Mesenchymal stem cell (in vitro differentiated cells and primary cell): ENCODE data around the gene TOE1.

ENCODE experiments used
- DNase-seq: peaks from one replicate; pipeline ENCODE4 v3.0.0-alpha.2; 2013
- H2AFZ ChIP-seq: one replicate; pipeline ENCODE4 v1.6.1; 2013; ENCODE audit warnings: low read depth, mild to moderate bottlenecking, control low read depth, inconsistent platforms, low read length, moderate library complexity
- H2AK5ac ChIP-seq: 2 replicates; pipeline ENCODE4 v1.6.1; 2013; ENCODE audit warnings: low read length, moderate library complexity, mild to moderate bottlenecking, inconsistent platforms; ENCODE audit not compliant: severe bottlenecking
- H2BK120ac ChIP-seq: one replicate; pipeline ENCODE4 v1.6.1; 2013; ENCODE audit warnings: low read depth, mild to moderate bottlenecking, inconsistent platforms, low read length, moderate library complexity
- H2BK12ac ChIP-seq, 2 experiments: one replicate each; pipeline ENCODE4 v1.6.1; 2013; ENCODE audit warnings: inconsistent platforms in 2 of 2, low read length in 2 of 2, mild to moderate bottlenecking in 2 of 2, moderate library complexity in 2 of 2, control low read depth in 1 of 2
- H2BK15ac ChIP-seq: one replicate; pipeline ENCODE4 v1.6.1; 2013; ENCODE audit warnings: mild to moderate bottlenecking, low read depth, inconsistent platforms; ENCODE audit not compliant: poor library complexity, severe bottlenecking
- H2BK5ac ChIP-seq: 2 replicates; pipeline ENCODE4 v1.6.1; 2013; ENCODE audit warnings: low read depth, mild to moderate bottlenecking, low read length, control low read depth, inconsistent platforms; ENCODE audit not compliant: poor library complexity, severe bottlenecking
- H3K14ac ChIP-seq, 2 experiments: one replicate each; pipeline ENCODE4 v1.6.1; 2013; ENCODE audit warnings: inconsistent platforms in 2 of 2, low read length in 2 of 2, control low read depth in 1 of 2, mild to moderate bottlenecking in 1 of 2, moderate library complexity in 1 of 2
- H3K18ac ChIP-seq, 2 experiments: one replicate each; pipeline ENCODE4 v1.6.1; 2013; ENCODE audit warnings: inconsistent platforms in 2 of 2, low read length in 2 of 2, control low read depth in 1 of 2, low read depth in 1 of 2, mild to moderate bottlenecking in 1 of 2
- H3K23ac ChIP-seq, 2 experiments: one replicate each; pipeline ENCODE4 v1.6.1; 2013; ENCODE audit warnings: inconsistent platforms in 2 of 2, low read length in 2 of 2, mild to moderate bottlenecking in 2 of 2, moderate library complexity in 2 of 2, control low read depth in 1 of 2
- H3K27ac ChIP-seq: 2 replicates; pipeline ENCODE4 v1.5.1; 2013; ENCODE audit warnings: mild to moderate bottlenecking, moderate library complexity, low read length, control low read depth, inconsistent platforms; ENCODE audit not compliant: poor library complexity, severe bottlenecking
- H3K27me3 ChIP-seq, 2 experiments: 2 replicates each; pipeline versions ENCODE4 v1.6.1 to v1.7.0; 2013; ENCODE audit warnings: low read length in 2 of 2, mild to moderate bottlenecking in 2 of 2, moderate library complexity in 2 of 2, control low read depth in 1 of 2, inconsistent platforms in 1 of 2; ENCODE audit not compliant: control insufficient read depth in 1 of 2, insufficient read depth in 1 of 2
- H3K36me3 ChIP-seq, 2 experiments: 2 replicates each; pipeline versions ENCODE4 v1.6.1 to v1.7.0; 2013; ENCODE audit warnings: low read length in 2 of 2, control low read depth in 1 of 2, inconsistent platforms in 1 of 2, low read depth in 1 of 2, mild to moderate bottlenecking in 1 of 2; ENCODE audit not compliant: insufficient read depth in 2 of 2, control insufficient read depth in 1 of 2
- H3K4ac ChIP-seq, 2 experiments: one replicate each; pipeline ENCODE4 v1.6.1; 2013; ENCODE audit warnings: inconsistent platforms in 2 of 2, low read length in 2 of 2, mild to moderate bottlenecking in 2 of 2, moderate library complexity in 2 of 2, control low read depth in 1 of 2, low read depth in 1 of 2
- H3K4me1 ChIP-seq: 2 replicates; pipeline ENCODE4 v1.6.1; 2013; ENCODE audit warnings: low read depth, low read length, control low read depth; ENCODE audit not compliant: control insufficient read depth, insufficient read depth
- H3K4me2 ChIP-seq: 2 replicates; pipeline ENCODE4 v1.6.1; 2013; ENCODE audit warnings: low read length, mild to moderate bottlenecking, inconsistent platforms; ENCODE audit not compliant: poor library complexity, severe bottlenecking
- H3K4me3 ChIP-seq, 2 experiments: 2 replicates each; pipeline versions ENCODE4 v1.5.1 to v1.7.0; 2013; ENCODE audit warnings: low read length in 2 of 2, mild to moderate bottlenecking in 2 of 2, control low read depth in 1 of 2, low read depth in 1 of 2; ENCODE audit not compliant: insufficient read depth in 1 of 2
- H3K79me1 ChIP-seq: replicated peaks from 2 replicates; pipeline ENCODE4 v1.6.1; 2013; ENCODE audit warnings: mild to moderate bottlenecking, control low read depth, low read length, inconsistent platforms; ENCODE audit not compliant: poor library complexity, severe bottlenecking
- H3K9ac ChIP-seq: 2 replicates; pipeline ENCODE4 v1.7.0; 2013; ENCODE audit warnings: mild to moderate bottlenecking, low read length, moderate library complexity
- H3K9me3 ChIP-seq: 2 replicates; pipeline ENCODE4 v1.7.0; 2013; ENCODE audit warnings: mild to moderate bottlenecking, low read length; ENCODE audit not compliant: control insufficient read depth
- H4K8ac ChIP-seq: one replicate; pipeline ENCODE4 v1.6.1; 2013; ENCODE audit warnings: inconsistent platforms, mild to moderate bottlenecking, low read length, moderate library complexity
- H4K91ac ChIP-seq: one replicate; pipeline ENCODE4 v1.6.1; 2013; ENCODE audit warnings: mild to moderate bottlenecking, low read length, inconsistent platforms
- WGBS: methylation state at CpG from one replicate; pipeline ENCODE4 v1.1.7; 2013; ENCODE audit warnings: mixed read lengths; 5-methylcytosine and 5-hydroxymethylcytosine counted together

The TOE1 gene

GRCh38 chr1:45364294-45364693 lies 24.3 kb downstream of the TOE1 start:
- H3K4me2 ChIP-seq: no peak overlapping the region
- no peaks in the 10 kb centered on the region for H3K79me1 ChIP-seq
- H4K91ac ChIP-seq: no peak overlapping the region
- H3K14ac ChIP-seq: no peak overlapping the region
- H2AK5ac ChIP-seq: no peak overlapping the region
- no peak overlapping the region for H2AFZ ChIP-seq
- no peak overlapping the region for H2BK5ac ChIP-seq
- H2BK15ac ChIP-seq: no peak overlapping the region
- WGBS: 97% methylated on average over 2 of the region's 2 CpGs
- no peaks in the 10 kb centered on the region for H3K4me1 ChIP-seq
- no peak overlapping the region for H3K27ac ChIP-seq
- no peak overlapping the region for H4K8ac ChIP-seq
- DNase-seq: no peak
- H3K4me3 ChIP-seq: no peak overlapping the region
- H3K23ac ChIP-seq: no peak overlapping the region
- H3K27me3 ChIP-seq: no peaks in the 10 kb centered on the region
- no peak overlapping the region for H2BK12ac ChIP-seq
- no peak overlapping the region for H3K9ac ChIP-seq
- H3K9me3 ChIP-seq: no peaks in the 10 kb centered on the region
- H3K4ac ChIP-seq: no peak overlapping the region
- no peak overlapping the region for H3K18ac ChIP-seq
- no peaks in the 10 kb centered on the region for H3K36me3 ChIP-seq
- no peak overlapping the region for H2BK120ac ChIP-seq

DNA sequence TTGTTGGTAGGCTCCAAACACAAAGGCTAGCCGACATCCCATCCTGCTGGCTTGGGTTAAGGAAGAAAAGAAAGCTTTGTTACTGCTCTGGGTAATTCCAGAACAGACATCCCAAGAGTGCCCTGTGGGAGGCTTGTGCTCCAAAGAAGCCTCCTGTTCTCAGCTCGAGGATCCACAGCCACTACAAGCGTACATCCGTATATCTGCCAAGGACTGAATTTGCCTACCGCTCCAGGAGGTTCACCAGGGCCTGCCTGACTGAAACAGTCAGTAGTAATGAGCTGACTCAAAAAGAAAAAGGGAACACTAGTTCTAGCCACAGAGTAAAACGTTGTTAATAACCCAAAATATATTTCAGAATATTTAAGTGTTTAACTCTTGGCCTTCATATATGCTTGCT lies 25.1 kb downstream of the TOE1 start:
- H4K91ac ChIP-seq: no peak overlapping the region
- DNase-seq: no peak

DNA sequence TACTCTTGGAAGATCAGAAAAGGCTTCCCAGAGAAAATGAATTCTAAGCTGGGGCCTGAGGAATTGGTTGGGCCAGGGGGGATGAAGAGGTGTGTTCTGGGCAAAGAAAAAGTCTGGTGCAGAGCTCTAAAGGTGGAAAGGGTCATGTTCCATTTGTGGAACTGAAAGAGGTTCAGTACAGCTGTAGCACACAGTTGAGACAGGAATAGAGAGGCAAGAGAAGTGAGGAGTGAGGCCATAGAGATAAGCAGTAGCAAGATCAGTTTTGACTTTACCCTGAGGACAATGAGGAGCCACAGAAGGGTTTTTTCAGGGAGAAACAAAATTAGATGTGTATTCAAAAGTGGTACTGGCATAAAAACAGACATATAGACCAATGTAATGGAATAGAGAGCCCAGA lies 30.6 kb downstream of the TOE1 start:
- H3K4me1 ChIP-seq: no peaks in the 10 kb centered on the region

More for the DNA sequence above, 25.1 kb downstream of the TOE1 start:
- no peak overlapping the region for H2BK5ac ChIP-seq
- no peaks in the 10 kb centered on the region for H3K4me1 ChIP-seq
- no peak overlapping the region for H3K9ac ChIP-seq
- H3K27ac ChIP-seq: no peak overlapping the region
- no peak overlapping the region for H2BK120ac ChIP-seq
- no peak overlapping the region for H3K4me2 ChIP-seq
- no peak overlapping the region for H2AK5ac ChIP-seq
- H3K14ac ChIP-seq: no peak overlapping the region
- H3K4me3 ChIP-seq: no peak overlapping the region
- H3K36me3 ChIP-seq: no peaks in the 10 kb centered on the region
- no peaks in the 10 kb centered on the region for H3K9me3 ChIP-seq
- 93% methylated on average over 5 of the region's 6 CpGs for WGBS
- no peak overlapping the region for H2BK15ac ChIP-seq
- no peak overlapping the region for H3K4ac ChIP-seq
- H3K18ac ChIP-seq: no peak overlapping the region
- H3K79me1 ChIP-seq: no peaks in the 10 kb centered on the region
- H2BK12ac ChIP-seq: no peak overlapping the region
- no peaks in the 10 kb centered on the region for H3K27me3 ChIP-seq
- no peak overlapping the region for H4K8ac ChIP-seq
- no peak overlapping the region for H2AFZ ChIP-seq
- H3K23ac ChIP-seq: no peak overlapping the region

DNA sequence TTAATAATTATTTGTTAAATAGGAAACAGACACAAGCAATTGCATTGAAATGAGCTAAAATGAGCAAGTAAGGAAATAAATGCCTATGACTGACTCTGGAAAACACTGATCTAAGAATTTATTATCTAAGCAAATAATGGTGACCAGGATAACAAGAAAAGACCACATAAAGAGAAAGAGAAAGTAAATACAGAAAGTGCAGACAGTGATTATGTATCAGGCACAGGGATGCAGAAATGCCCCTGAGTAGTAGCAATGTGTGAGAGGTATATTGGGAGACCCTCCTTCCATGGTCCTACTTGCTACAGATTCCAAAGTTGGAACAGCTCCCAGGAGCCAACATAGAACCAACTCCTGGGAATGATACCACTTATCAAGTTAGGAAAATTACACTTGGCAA lies 33.6 kb downstream of the TOE1 start:
- H3K4me3 ChIP-seq: no peak overlapping the region
- H2BK15ac ChIP-seq: no peak overlapping the region
- no peak overlapping the region for H4K8ac ChIP-seq
- DNase-seq: no peak
- no peak overlapping the region for H3K23ac ChIP-seq
- H2BK12ac ChIP-seq: no peak overlapping the region
- no peak overlapping the region for H3K27ac ChIP-seq
- H3K18ac ChIP-seq: no peak overlapping the region
- H3K4me2 ChIP-seq: no peak overlapping the region
- H2BK5ac ChIP-seq: no peak overlapping the region
- no peaks in the 10 kb centered on the region for H3K9me3 ChIP-seq
- H4K91ac ChIP-seq: no peak overlapping the region
- no peak overlapping the region for H3K14ac ChIP-seq
- no peaks in the 10 kb centered on the region for H3K27me3 ChIP-seq
- no peak overlapping the region for H2BK120ac ChIP-seq
- H2AFZ ChIP-seq: no peak overlapping the region
- no peaks in the 10 kb centered on the region for H3K4me1 ChIP-seq
- H2AK5ac ChIP-seq: no peak overlapping the region
- no peaks in the 10 kb centered on the region for H3K36me3 ChIP-seq
- no peaks in the 10 kb centered on the region for H3K79me1 ChIP-seq
- no peak overlapping the region for H3K4ac ChIP-seq
- no peak overlapping the region for H3K9ac ChIP-seq

More for the DNA sequence above, 30.6 kb downstream of the TOE1 start:
- Histone ChIP-seq H2BK15ac (no peak overlapping the region), H4K91ac (no peak overlapping the region), H3K14ac (no peak overlapping the region), H3K36me3 (no peaks in the 10 kb centered on the region), H3K4ac (no peak overlapping the region), H2AFZ (no peak overlapping the region), H3K79me1 (no peaks in the 10 kb centered on the region), H3K23ac (no peak overlapping the region), H2AK5ac (no peak overlapping the region), H4K8ac (no peak overlapping the region), H3K9me3 (no peaks in the 10 kb centered on the region), H2BK12ac (no peak overlapping the region), H3K9ac (no peak overlapping the region), H2BK5ac (no peak overlapping the region), H3K4me2 (no peak overlapping the region), H2BK120ac (no peak overlapping the region), H3K27me3 (no peaks in the 10 kb centered on the region), H3K18ac (no peak overlapping the region), H3K27ac (no peak overlapping the region), H3K4me3 (no peak overlapping the region)
- DNase-seq: no peak
